SK-N-SH treated with all-trans-retinoic acid at 6 μM for 48 hours (cell line): ENCODE measurements around the gene CAPRIN1.

Experiments
- BACH2 ChIP-seq: fragments of 250-450 bp; sonication (Bioruptor Pico); IDR thresholded peaks from 2 replicates; pipeline ENCODE4 v1.9.0; 2021; ENCODE audit warnings: mild to moderate bottlenecking, borderline replicate concordance
- OSR1 ChIP-seq: fragments of 250-450 bp; sonication (Bioruptor Pico); IDR thresholded peaks from 2 replicates; pipeline ENCODE4 v1.8.0; 2022; ENCODE audit warnings: moderate library complexity, mild to moderate bottlenecking, inconsistent platforms
- RARB ChIP-seq: fragments of 250-450 bp; sonication (Bioruptor Pico); IDR thresholded peaks from 2 replicates; pipeline ENCODE4 v1.8.0; 2021; ENCODE audit warnings: mild to moderate bottlenecking, moderate library complexity
- SNAI2 ChIP-seq: fragments of 250-450 bp; sonication (Bioruptor Pico); IDR thresholded peaks from 2 replicates; pipeline ENCODE4 v1.5.0; 2020; ENCODE audit warnings: mild to moderate bottlenecking, moderate library complexity
- TCF4 ChIP-seq: fragments of 250-450 bp; sonication (Bioruptor Pico); IDR thresholded peaks from 2 replicates; pipeline ENCODE4 v1.8.0; 2021; ENCODE audit warnings: mild to moderate bottlenecking, moderate library complexity, borderline replicate concordance
- TOX ChIP-seq: fragments of 250-450 bp; sonication (Bioruptor Pico); IDR thresholded peaks from 2 replicates; pipeline ENCODE4 v1.8.0; 2021; ENCODE audit warnings: mild to moderate bottlenecking, moderate library complexity, borderline replicate concordance
- ZFP3 ChIP-seq: fragments of 250-450 bp; sonication (Bioruptor Pico); IDR thresholded peaks from 2 replicates; pipeline ENCODE4 v1.5.0; 2020; ENCODE audit warnings: mild to moderate bottlenecking, moderate library complexity

GRCh38 chr11:34148504-34149165 is 97.1 kb downstream of the CAPRIN1 start:
- TF ChIP-seq ZFP3 (CRISPR knock-in tag) (no peak), SNAI2 (CRISPR knock-in tag) (no peak), RARB (CRISPR knock-in tag) (no peak), BACH2 (no peak), TOX (CRISPR knock-in tag) (no peak), TCF4 (no peak), OSR1 (CRISPR knock-in tag) (no peak)
